Measurements from ENCODE around the gene ARID5A. TPM values are rescaled to one million over a fixed set of nuclear protein-coding genes. Genes with fewer than 3 reads are reported as not detected.
"Not testable (repeated sequence)": the region's sequence is repeated elsewhere in the genome, so short reads cannot be mapped to it uniquely, and the experiment has no call there.

ARID5A gene
- total RNA-seq, 1 donor from 2014 or later = 17.3 TPM

DNA sequence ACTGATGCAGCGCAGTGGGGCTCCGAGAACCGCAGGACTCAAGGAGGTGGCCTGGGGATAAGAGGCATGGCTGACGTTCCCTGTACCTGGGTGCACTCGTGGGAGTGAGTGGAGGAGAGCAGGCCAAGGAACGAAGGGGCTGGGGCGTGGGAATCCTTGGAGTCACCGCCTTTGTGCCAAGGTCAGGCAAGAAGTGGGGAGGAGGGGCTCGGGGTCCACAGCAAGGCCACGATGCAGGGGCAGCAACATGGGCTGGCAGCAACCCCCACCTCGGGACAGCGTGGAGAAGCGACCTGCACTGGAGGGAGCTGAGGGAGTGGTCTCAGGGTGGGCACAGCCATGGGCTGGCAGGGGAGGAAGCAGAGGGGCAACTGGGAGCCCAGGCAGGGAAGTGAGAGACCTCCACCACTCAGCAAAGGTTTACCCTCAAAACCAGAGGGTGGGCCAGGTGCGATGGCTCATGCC is 18.6 kb downstream of the ARID5A start:
- peaks cover 24% of the 10 kb centered on the region for H3K36me3 ChIP-seq
- TF ChIP-seq CTCF (IDR thresholded peaks at IDR 0.05; ENCODE audit: borderline replicate concordance) = no peak
- intact Hi-C loops (cut with micrococcal nuclease) = no loop called here
- no peak overlapping the region for H3K4me3 ChIP-seq
- no peaks in the 10 kb centered on the region for H3K9me3 ChIP-seq (replicated peaks)
- no peaks in the 10 kb centered on the region for H3K27me3 ChIP-seq (ENCODE audit: low read depth)
- DNase-seq = no peak
- no peak overlapping the region for H3K27ac ChIP-seq (replicated peaks)
- H3K4me1 ChIP-seq = peaks cover 9% of the 10 kb centered on the region

DNA sequence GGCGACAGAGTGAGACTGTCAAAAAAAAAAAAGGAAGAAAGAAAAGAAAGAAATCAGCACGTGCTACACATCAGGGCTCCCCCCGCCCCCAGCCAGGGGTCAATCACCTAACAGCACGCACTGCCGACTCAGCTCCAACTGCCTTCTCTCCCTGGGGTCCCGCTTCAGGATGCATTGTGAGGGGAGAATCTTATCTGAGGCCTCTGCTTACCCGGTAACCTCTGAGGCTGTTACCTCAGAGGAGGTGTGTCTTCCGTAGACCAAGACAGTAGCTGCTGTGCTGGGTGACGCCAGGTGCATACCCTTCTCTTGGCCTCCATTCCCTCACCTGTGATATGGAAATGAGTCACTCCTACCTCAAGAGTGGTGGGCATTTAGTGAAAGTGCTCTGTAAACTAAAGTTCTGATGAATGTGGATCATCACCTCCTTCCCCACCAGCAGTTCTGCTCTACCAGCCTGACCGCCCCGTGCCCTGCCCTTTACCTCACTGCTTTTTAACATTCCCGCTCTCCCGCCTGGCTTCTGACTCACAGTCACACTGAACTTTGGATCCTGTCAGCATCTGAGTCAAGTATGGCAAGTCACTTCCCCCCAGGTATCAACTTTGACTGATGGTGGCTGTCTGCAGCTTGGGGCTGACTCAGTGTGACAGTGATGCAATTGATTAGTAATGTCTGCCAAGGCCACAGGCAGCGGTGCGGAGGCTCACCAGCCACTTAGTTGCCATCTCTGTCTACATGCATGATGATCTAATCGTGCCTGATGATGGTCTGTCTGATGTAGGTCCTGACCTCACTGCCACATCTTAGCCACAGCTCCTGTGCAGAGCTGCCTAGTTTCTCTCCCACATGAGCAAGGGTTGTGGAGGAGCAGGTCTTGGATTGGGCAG is 20.1 kb downstream of the ARID5A start:
- Histone ChIP-seq H3K36me3 (peaks cover 10% of the 10 kb centered on the region), H3K4me3 (no peak overlapping the region), H3K4me1 (peaks cover 9% of the 10 kb centered on the region), H3K9me3 (replicated peaks) (no peaks in the 10 kb centered on the region), H3K27me3 (ENCODE audit: low read depth) (no peaks in the 10 kb centered on the region), H3K27ac (replicated peaks) (no peak overlapping the region)
- TF ChIP-seq CTCF (IDR thresholded peaks at IDR 0.05; ENCODE audit: borderline replicate concordance) = no peak
- intact Hi-C loops (cut with micrococcal nuclease) = no loop called here
- no peak for DNase-seq

DNA sequence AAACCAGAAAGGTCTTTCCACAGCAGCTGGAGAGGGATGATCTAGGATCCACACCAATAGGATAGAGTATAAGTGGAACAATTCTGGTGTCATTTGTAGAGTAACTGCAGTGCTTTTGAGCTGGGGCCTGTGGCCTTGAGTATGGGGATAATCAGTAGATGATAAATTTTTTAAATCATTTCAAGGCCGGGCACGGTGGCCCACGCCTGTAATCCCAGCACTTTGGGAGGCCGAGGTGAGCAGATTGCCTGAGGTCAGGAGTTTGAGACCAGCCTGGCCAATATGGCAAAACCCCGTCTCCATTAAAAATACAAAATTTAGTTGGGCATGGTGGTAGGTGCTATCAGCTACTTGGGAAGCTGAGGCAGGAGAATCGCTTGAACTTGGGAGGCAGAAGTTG is 20.9 kb downstream of the ARID5A start:
- H3K4me1 ChIP-seq; H3K27me3 ChIP-seq (ENCODE audit: low read depth); DNase-seq; H3K36me3 ChIP-seq; H3K4me3 ChIP-seq; H3K27ac ChIP-seq (replicated peaks); H3K9me3 ChIP-seq (replicated peaks); intact Hi-C loops (cut with micrococcal nuclease): not testable (repeated sequence)

DNA sequence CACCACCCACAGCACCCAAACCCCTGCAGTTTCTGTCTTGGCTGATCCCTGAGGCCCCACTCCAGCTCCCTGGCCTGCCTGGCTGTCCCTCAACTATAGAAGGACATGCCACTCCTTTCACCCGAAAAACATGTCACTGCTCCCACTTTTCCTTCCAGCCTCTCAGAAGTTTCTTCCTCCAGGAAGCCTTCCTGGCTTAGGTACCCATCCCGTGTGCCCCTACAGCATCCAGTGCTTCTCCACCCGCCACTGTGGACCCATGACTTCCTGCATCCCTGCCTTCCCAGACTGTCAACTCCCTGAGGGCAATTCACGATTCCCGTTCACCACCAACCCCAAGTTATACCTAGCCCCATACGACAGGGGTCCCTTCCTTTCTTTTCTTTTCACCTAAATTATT is 21.5 kb downstream of the ARID5A start:
- no peaks in the 10 kb centered on the region for H3K27me3 ChIP-seq (ENCODE audit: low read depth)
- H3K9me3 ChIP-seq (replicated peaks) = peaks cover 5% of the 10 kb centered on the region
- H3K4me3 ChIP-seq = no peak overlapping the region
- peaks cover 9% of the 10 kb centered on the region for H3K4me1 ChIP-seq
- intact Hi-C loops (cut with micrococcal nuclease) = no loop called here
- H3K36me3 ChIP-seq = no peaks in the 10 kb centered on the region
- no peak for DNase-seq
- TF ChIP-seq CTCF (IDR thresholded peaks at IDR 0.05; ENCODE audit: borderline replicate concordance) = no peak
- H3K27ac ChIP-seq (replicated peaks) = no peak overlapping the region

DNA sequence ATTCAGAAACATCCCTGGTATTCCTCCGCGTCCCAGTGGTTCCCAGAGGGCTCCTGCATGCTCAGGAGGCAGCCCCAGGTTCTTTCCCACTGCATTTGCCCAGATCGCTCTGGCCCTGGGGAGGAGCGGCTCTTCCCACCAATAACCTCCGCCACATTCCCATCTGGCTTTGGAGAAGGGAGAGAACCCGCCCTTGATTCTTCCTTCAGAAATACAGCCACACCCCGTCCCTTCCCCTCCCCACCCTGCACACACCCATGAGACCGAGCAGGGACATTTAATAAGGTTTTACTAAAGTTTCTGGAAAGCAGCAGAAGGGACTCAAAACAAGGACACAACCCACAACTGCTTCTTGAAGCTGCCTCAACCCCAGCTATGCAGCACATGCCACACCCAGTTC is 21.9 kb downstream of the ARID5A start:
- Histone ChIP-seq H3K9me3 (replicated peaks) (peaks cover 5% of the 10 kb centered on the region), H3K4me3 (no peak overlapping the region), H3K27ac (replicated peaks) (no peak overlapping the region), H3K27me3 (ENCODE audit: low read depth) (no peaks in the 10 kb centered on the region), H3K4me1 (peaks cover 9% of the 10 kb centered on the region), H3K36me3 (no peaks in the 10 kb centered on the region)
- intact Hi-C loops (cut with micrococcal nuclease) = no loop called here
- no peak for DNase-seq
- no peak for TF ChIP-seq CTCF (IDR thresholded peaks at IDR 0.05; ENCODE audit: borderline replicate concordance)

DNA sequence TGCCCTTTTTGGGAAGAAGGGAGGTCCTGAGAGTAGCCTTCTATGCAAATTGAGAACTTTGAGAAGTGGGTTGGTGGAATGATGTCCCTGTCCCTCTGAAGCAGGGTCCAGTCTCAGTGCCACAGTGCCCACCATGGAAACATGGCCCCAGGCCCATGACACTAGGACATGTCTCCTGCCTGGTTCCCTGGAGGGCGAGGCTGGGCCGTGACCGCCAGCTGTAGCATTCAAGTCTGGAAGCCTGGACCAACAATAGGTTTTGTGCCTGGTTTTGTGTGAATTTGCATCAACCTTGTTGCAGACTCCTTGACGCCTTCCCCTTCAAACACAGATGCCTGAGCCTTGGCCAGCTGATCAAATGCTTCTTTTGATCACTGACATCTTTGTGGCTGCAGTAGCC is 27.5 kb downstream of the ARID5A start:
- no peak overlapping the region for H3K4me3 ChIP-seq
- no peaks in the 10 kb centered on the region for H3K27me3 ChIP-seq (ENCODE audit: low read depth)
- H3K4me1 ChIP-seq = peaks cover 6% of the 10 kb centered on the region
- no peaks in the 10 kb centered on the region for H3K36me3 ChIP-seq
- intact Hi-C loops (cut with micrococcal nuclease) = no loop called here
- H3K27ac ChIP-seq (replicated peaks) = no peak overlapping the region
- DNase-seq = no peak
- no peak for TF ChIP-seq CTCF (IDR thresholded peaks at IDR 0.05; ENCODE audit: borderline replicate concordance)
- peaks cover 5% of the 10 kb centered on the region for H3K9me3 ChIP-seq (replicated peaks)

All from left ventricle myocardium inferior (tissue), 1 donor.